Forelimb muscle (tissue), 1 donor: ENCODE results near the gene NR2E3. TPM values are rescaled to one million over a fixed set of nuclear protein-coding genes. Genes with fewer than 3 reads are reported as not detected.

Experiments used
- DNase-seq: peaks from one replicate; pipeline ENCODE4 v3.0.0-alpha.2; 2013; ENCODE audit warnings: low read depth
- polyA plus RNA-seq: library from polyadenylated mRNA; unstranded; fragments of 120-200 nt; gene quantifications from one replicate; pipeline ENCODE4 v1.2.1, GENCODE V29; 2013; ENCODE audit not compliant: insufficient read length

Gene NR2E3
- polyA plus RNA-seq, result 7.4 TPM

- no peak for DNase-seq
Observed at GRCh38 chr15:71810256-71811035, at the start of gene NR2E3. Gene NR2E3, plus strand, starts transcription at chr15:71810554. Its CDS starts 190 bp downstream, at chr15:71810744.

GRCh38 chr15:71760852-71761251 lies 49.5 kb upstream of the NR2E3 start:
- DNase-seq, result no peak

- no peak for DNase-seq
Observed at GRCh38 chr15:71761649-71762048, 48.7 kb upstream of the NR2E3 start.

- DNase-seq, result no peak
Observed at GRCh38 chr15:71768184-71768583, 42.2 kb upstream of the NR2E3 start.

GRCh38 chr15:71773206-71773859 lies 37.0 kb upstream of the NR2E3 start:
- DNase-seq, result no peak

GRCh38 chr15:71775856-71776255 lies 34.5 kb upstream of the NR2E3 start:
- no peak for DNase-seq

GRCh38 chr15:71776304-71776703 lies 34.0 kb upstream of the NR2E3 start:
- no peak for DNase-seq

- no peak for DNase-seq
Observed at GRCh38 chr15:71777216-71777943, 33.0 kb upstream of the NR2E3 start.

GRCh38 chr15:71779073-71779797 lies 31.1 kb upstream of the NR2E3 start:
- DNase-seq, result no peak

GRCh38 chr15:71780115-71780976 lies 30.0 kb upstream of the NR2E3 start:
- DNase-seq, result no peak

- no peak for DNase-seq
Observed at GRCh38 chr15:71781179-71781964, 29.0 kb upstream of the NR2E3 start.

GRCh38 chr15:71781965-71782265 lies 28.4 kb upstream of the NR2E3 start:
- DNase-seq, result no peak

- no peak for DNase-seq
Observed at GRCh38 chr15:71782422-71783165, 27.8 kb upstream of the NR2E3 start.

GRCh38 chr15:71784719-71785118 lies 25.6 kb upstream of the NR2E3 start:
- DNase-seq, result no peak

GRCh38 chr15:71785996-71786395 lies 24.4 kb upstream of the NR2E3 start:
- DNase-seq, result no peak

GRCh38 chr15:71786673-71787072 lies 23.7 kb upstream of the NR2E3 start:
- no peak for DNase-seq

- no peak for DNase-seq
Observed at GRCh38 chr15:71788646-71789579, 21.4 kb upstream of the NR2E3 start.

GRCh38 chr15:71789616-71790015 lies 20.7 kb upstream of the NR2E3 start:
- DNase-seq, result no peak
